ENCODE results near the gene ARHGEF28.

The ARHGEF28 gene

DNA sequence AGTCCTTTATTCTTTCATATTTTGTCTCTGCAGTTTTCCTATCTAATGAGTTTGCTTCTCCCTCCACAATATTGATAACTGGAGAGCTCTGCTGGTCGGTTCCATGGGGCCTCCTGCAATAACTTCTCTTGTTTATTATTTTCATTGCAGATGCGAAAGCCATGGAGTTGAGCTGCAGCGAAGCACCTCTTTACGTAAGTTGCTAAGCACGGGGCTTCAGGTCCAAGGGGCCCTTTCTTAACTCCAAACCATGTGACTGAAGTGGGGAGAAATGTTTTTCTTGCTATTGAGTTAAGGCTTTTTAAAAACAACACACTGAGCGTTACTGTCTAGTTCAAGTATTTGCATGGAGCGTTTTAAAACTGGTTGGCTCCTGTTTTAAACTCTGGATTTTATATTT is 58.7 kb downstream of the ARHGEF28 start:
- TF ChIP-seq POLR2AphosphoS5 (IDR thresholded peaks at IDR 0.05; ENCODE audit: low read depth, low read length) (no peak), TAF1 (IDR thresholded peaks at IDR 0.05; ENCODE audit: borderline replicate concordance, low read depth, low read length) (no peak), POLR2A (IDR thresholded peaks at IDR 0.05; ENCODE audit: low read depth, low read length) (no peak)
- no peak for DNase-seq (ENCODE audit: insufficient read length)
- no peak for FAIRE-seq

DNA sequence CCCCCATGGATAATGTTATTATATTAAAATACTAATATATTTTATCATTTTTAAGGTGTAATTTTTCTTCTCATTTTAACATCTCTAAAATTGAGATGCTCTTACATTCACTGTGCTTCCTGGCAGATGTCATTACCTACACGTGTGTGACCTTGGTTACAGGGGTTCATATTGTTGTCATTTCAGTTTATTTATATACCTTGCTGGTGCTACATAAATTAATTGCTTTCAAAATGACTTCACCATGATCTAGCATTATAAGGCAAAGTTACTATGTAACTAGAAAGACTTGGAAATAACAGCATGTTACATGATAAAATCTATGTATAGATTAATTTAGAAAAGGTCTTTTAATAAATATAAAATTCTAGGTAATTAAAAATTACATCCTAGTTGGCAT is 60.9 kb downstream of the ARHGEF28 start:
- TF ChIP-seq POLR2A (IDR thresholded peaks at IDR 0.05; ENCODE audit: low read depth, low read length) (no peak), POLR2AphosphoS5 (IDR thresholded peaks at IDR 0.05; ENCODE audit: low read depth, low read length) (no peak), TAF1 (IDR thresholded peaks at IDR 0.05; ENCODE audit: borderline replicate concordance, low read depth, low read length) (no peak)
- DNase-seq (ENCODE audit: insufficient read length) (no peak), FAIRE-seq (no peak)

DNA sequence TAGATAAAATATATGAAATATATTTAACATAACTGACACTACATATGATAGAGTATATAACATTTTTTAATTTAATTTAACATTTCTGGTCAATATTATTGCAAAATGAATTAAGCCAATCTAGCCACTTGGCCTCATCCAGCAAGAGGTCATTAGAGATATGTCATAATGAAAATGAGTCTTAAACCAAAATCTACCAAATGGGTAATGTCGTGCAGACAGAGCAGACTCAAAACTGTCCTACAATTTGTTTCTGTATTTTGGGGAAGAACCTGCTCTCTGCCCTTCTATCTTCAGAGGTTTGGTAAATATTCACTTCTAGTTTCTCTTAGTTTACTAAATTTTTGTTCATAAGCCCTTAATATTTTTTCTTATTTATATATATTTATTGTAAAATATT is 61.4 kb downstream of the ARHGEF28 start:
- no peak for FAIRE-seq
- DNase-seq (ENCODE audit: insufficient read length), result no peak
- TF ChIP-seq POLR2AphosphoS5 (IDR thresholded peaks at IDR 0.05; ENCODE audit: low read depth, low read length), result no peak
- TF ChIP-seq TAF1 (IDR thresholded peaks at IDR 0.05; ENCODE audit: borderline replicate concordance, low read depth, low read length), result no peak
- TF ChIP-seq POLR2A (IDR thresholded peaks at IDR 0.05; ENCODE audit: low read depth, low read length), result no peak

DNA sequence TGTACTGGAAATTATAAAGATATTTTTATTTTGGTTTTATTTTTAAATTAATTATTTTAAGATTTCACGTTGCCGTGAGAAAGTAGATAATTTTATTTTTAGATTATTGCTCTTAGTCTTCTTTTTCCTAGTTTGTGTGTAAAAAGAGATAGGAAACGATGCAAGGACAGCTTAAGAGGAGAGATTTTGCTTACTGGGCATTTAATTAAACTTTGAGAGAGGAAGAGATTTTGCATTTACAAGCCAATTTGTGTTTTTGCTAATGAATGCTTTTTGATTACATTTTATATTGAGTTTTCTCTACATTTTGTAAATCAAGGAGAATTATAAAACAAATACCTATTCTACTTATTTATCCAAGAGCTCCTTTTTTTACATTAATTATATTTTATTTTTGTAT is 64.0 kb downstream of the ARHGEF28 start:
- FAIRE-seq, result no peak
- TF ChIP-seq POLR2A (IDR thresholded peaks at IDR 0.05; ENCODE audit: low read depth, low read length) (no peak), POLR2AphosphoS5 (IDR thresholded peaks at IDR 0.05; ENCODE audit: low read depth, low read length) (no peak), TAF1 (IDR thresholded peaks at IDR 0.05; ENCODE audit: borderline replicate concordance, low read depth, low read length) (no peak)
- DNase-seq (ENCODE audit: insufficient read length), result no peak

DNA sequence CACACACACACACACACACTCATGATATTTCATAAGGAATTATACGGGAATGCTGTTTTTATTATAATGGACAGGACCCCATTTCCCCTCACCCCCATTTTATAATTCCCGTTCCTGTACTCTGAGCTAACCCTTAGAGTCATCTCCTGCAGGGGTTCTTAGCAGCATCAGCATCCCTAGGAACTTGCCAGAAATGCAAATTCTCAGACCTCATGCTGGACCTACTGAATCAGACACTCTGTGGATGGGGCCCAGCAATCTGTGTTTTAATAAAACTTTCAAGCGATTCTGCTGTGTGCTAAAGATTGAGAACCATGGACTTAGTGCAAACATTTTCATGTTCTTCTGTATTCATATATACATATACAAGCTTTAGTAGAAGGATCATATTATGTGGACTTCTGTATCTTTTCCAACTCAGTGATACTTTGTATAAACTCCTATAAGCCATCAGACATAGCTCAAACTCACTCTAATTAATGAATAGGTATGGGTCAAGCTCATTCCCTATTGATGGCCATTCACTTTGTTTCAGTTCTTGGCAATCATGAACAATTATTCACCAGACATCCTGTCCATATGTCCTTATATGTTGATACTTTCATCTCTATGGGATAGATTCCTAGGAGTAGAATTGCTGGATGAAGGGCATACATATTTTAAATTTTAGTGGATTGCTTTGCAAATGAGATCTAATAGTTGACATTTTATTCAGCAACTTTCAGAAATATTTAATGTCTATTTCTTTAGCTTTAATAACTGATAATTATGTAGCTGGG is 65.5 kb downstream of the ARHGEF28 start:
- TF ChIP-seq TAF1 (IDR thresholded peaks at IDR 0.05; ENCODE audit: borderline replicate concordance, low read depth, low read length) (no peak), POLR2A (IDR thresholded peaks at IDR 0.05; ENCODE audit: low read depth, low read length) (no peak), POLR2AphosphoS5 (IDR thresholded peaks at IDR 0.05; ENCODE audit: low read depth, low read length) (no peak)
- FAIRE-seq (no peak), DNase-seq (ENCODE audit: insufficient read length) (no peak)

DNA sequence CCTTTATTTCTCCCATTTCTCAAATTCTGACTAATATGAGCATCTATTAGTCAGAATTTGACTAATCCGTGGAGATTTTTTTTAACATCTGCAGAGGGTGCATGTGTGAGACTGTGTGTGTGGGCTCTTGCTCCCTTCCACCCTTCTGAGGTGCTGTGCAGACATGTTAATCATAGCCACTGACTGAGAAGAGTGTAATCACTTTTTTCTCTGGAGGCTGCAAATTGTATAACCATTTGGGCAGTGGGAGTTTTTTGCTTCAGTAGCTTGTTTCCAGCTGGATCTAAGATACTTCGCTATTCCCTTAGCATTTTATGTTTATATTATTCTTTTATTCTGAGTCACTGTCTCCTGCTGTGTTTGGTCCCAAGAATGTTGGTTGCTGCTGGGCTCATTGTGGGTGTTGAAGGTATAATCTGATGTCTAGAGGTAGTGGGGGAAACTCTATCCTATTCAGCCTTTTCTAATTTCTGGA is 66.2 kb downstream of the ARHGEF28 start:
- no peak for FAIRE-seq
- no peak for DNase-seq (ENCODE audit: insufficient read length)
- TF ChIP-seq POLR2AphosphoS5 (IDR thresholded peaks at IDR 0.05; ENCODE audit: low read depth, low read length), result no peak
- no peak for TF ChIP-seq POLR2A (IDR thresholded peaks at IDR 0.05; ENCODE audit: low read depth, low read length)

DNA sequence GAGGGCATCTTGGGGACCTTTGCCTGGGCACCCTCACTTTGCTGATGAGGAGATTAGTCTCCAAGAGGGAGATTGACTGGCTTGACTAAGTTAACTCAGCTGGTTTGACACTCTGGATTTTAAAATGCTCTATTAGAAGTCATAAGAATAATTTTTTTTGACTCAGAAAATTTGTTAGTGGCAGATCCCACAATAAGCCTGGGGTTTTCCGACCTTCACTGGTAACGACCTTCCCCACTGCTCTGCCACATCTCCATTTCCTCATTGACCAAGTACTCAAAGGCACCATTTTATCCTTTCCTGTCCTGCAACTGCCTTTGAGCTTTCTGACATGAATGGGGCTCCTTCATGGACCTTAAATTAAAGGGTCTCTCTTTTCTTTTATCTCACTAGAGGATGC is 67.0 kb downstream of the ARHGEF28 start:
- TF ChIP-seq POLR2A (IDR thresholded peaks at IDR 0.05; ENCODE audit: low read depth, low read length) (no peak), POLR2AphosphoS5 (IDR thresholded peaks at IDR 0.05; ENCODE audit: low read depth, low read length) (no peak), TAF1 (IDR thresholded peaks at IDR 0.05; ENCODE audit: borderline replicate concordance, low read depth, low read length) (no peak)
- no peak for DNase-seq (ENCODE audit: insufficient read length)
- no peak for FAIRE-seq

DNA sequence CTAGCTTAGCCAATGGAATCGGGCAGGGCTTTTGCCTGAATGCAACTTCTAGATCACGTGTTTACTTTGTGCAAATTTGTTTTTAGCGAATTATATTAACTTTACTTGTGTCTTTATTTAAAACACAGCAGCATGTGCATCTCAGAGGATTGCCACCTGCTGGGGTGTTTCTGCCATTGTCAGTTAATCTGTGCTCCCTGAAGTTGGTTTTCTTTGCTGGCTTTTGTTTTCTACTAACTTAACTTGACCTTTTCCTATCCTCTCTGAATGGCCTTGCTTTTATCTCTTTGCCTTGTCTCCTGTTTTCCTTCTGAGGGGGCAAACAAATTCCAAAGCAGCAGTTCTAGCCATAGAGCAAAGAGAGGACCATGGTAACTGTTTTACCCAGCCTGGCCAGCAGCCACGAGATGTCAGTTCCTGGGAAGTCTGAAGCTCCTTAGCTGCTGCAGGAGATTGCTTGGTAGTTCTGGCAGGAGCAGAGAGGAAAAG is 67.6 kb downstream of the ARHGEF28 start:
- no peak for FAIRE-seq
- TF ChIP-seq TAF1 (IDR thresholded peaks at IDR 0.05; ENCODE audit: borderline replicate concordance, low read depth, low read length) (no peak), POLR2AphosphoS5 (IDR thresholded peaks at IDR 0.05; ENCODE audit: low read depth, low read length) (no peak), POLR2A (IDR thresholded peaks at IDR 0.05; ENCODE audit: low read depth, low read length) (no peak)
- DNase-seq (ENCODE audit: insufficient read length), result no peak

DNA sequence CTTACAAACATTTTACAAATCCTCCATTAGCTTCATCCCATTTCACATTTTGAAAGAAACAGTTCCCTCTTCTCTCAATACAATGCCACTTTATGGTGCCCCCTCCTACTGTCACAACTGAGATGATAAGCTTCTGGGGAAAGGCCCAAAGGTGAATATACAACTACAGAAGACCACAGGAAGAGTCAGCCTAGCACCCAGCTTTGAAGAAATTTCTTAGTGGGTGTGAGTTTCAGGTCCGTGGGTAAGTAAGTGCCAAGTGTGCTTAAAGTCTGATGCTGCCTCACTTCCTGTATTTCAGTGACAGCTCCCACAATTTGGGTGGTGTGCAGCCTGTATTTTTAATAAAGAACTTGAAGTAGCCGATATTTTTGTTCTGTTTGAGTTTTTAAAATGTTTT is 68.1 kb downstream of the ARHGEF28 start:
- no peak for FAIRE-seq
- TF ChIP-seq TAF1 (IDR thresholded peaks at IDR 0.05; ENCODE audit: borderline replicate concordance, low read depth, low read length), result no peak
- no peak for TF ChIP-seq POLR2AphosphoS5 (IDR thresholded peaks at IDR 0.05; ENCODE audit: low read depth, low read length)
- TF ChIP-seq POLR2A (IDR thresholded peaks at IDR 0.05; ENCODE audit: low read depth, low read length), result no peak
- DNase-seq (ENCODE audit: insufficient read length), result no peak

DNA sequence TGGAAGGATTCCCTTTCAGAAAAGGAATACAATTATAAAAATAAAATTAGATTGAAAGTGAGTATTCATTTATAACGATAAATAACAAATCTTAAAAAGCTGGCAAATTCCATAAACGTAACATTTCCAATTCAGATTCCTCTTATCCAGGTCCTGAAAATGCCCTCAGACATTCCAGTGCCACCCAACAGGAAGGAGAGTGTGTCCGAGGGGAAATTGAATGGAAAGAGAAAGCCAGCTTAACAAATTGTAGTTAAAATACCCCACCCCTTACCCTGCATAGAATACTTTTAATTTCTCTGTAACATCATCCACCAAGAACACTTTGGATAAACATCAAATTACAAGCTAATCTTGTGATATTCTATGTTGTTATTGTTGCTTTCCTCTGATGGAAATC is 72.0 kb downstream of the ARHGEF28 start:
- DNase-seq (ENCODE audit: insufficient read length) (no peak), FAIRE-seq (no peak)
- TF ChIP-seq POLR2AphosphoS5 (IDR thresholded peaks at IDR 0.05; ENCODE audit: low read depth, low read length) (no peak), POLR2A (IDR thresholded peaks at IDR 0.05; ENCODE audit: low read depth, low read length) (no peak), TAF1 (IDR thresholded peaks at IDR 0.05; ENCODE audit: borderline replicate concordance, low read depth, low read length) (no peak)

DNA sequence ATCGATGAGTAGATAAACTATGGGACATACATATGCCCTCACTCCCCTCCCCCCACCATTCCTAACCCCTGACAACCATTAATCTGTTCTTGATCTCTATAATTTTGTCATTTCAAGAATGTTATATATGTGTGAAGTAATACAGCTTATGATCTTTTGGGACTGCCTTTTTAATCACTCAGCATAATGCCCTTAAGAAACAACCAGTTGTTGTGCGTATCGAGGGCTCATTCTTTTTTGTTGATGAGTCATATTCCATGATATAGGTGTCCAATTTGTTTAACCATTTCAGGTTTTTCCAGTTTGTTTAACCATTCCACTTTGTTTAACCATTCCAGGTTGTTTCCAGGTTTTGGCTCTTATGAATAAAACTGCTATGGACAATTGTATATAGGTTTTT is 75.6 kb downstream of the ARHGEF28 start:
- TF ChIP-seq TAF1 (IDR thresholded peaks at IDR 0.05; ENCODE audit: borderline replicate concordance, low read depth, low read length) (no peak), POLR2A (IDR thresholded peaks at IDR 0.05; ENCODE audit: low read depth, low read length) (no peak), POLR2AphosphoS5 (IDR thresholded peaks at IDR 0.05; ENCODE audit: low read depth, low read length) (no peak)
- DNase-seq (ENCODE audit: insufficient read length), result no peak
- FAIRE-seq, result no peak

DNA sequence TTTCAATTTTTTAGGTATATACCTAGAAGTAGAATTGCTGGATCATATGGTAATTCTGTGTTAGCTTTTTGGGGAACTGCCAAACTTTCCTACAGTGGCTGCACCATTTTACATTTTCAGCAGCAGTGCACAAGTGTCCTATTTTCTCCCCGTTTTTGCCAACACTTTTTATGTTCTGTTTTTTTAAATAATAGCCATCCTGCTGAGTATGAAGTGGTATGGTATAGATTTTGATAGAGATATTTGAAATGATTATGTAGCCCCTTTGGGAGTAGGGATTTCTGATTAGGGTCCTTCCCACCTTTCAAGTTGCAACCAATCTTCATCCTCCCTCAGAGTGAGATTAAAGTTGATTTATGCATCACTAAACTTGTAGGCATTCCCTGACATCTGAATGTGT is 76.5 kb downstream of the ARHGEF28 start:
- no peak for TF ChIP-seq POLR2A (IDR thresholded peaks at IDR 0.05; ENCODE audit: low read depth, low read length)
- no peak for TF ChIP-seq POLR2AphosphoS5 (IDR thresholded peaks at IDR 0.05; ENCODE audit: low read depth, low read length)
- TF ChIP-seq TAF1 (IDR thresholded peaks at IDR 0.05; ENCODE audit: borderline replicate concordance, low read depth, low read length), result no peak
- FAIRE-seq, result no peak
- no peak for DNase-seq (ENCODE audit: insufficient read length)
